HCT116 (cell line): ENCODE measurements around the gene DYNLL2. TPM values are rescaled to one million over a fixed set of nuclear protein-coding genes. Genes with fewer than 3 reads are reported as not detected.

ENCODE experiments used
- ATAC-seq: fragments of 200-7000 bp; cut with Tn5 transposase; 2 replicates; pipeline ENCODE4 v1.9.1; 2020; ENCODE audit warnings: mild to moderate bottlenecking, moderate library complexity
- BruUV-seq: library from RNA; stranded (reverse); fragments of 400-500 nt; replicated peaks from 2 replicates; lab custom pipeline; 2021; lab: Mats Ljungman, UMichigan
- CTCF ChIA-PET: fragments of 300-600 bp; sonication (Branson Sonifier 250); formaldehyde crosslinking; loops from one replicate; lab custom pipeline; 2021; ENCODE audit warnings: antibody characterized with exemption; lab: Charles Lee
- POLR2A ChIA-PET: fragments of 300-600, 350-600 bp; sonication (Branson Sonifier 250); formaldehyde crosslinking; loops from one replicate; lab custom pipeline; 2021; ENCODE audit warnings: antibody characterized with exemption; lab: Charles Lee
- RAD21 ChIA-PET, 2 experiments: fragments of 300-600 bp; sonication (Branson Sonifier 250); formaldehyde crosslinking; loops; one replicate each; lab custom pipeline; 2023; ENCODE audit warnings: low total read pairs in 2 of 2; ENCODE audit not compliant: uncharacterized antibody in 2 of 2, unreplicated experiment in 2 of 2, low non-redundant PET in 1 of 2; lab: Charles Lee
- DNase-seq: peaks from one replicate; pipeline ENCODE4 v3.0.0-alpha.2; 2010; ENCODE audit warnings: low read depth, low spot score
- H2AFZ ChIP-seq: fragments of 200-600 bp; shearing (Covaris generic), sonication (generic); 2 replicates; pipeline ENCODE4 v1.6.1; 2017; ENCODE audit warnings: low read depth, mixed run types, mixed read lengths, antibody characterized with exemption, low read length; ENCODE audit not compliant: poor library complexity, severe bottlenecking
- H3K27ac ChIP-seq: 2 replicates; pipeline ENCODE4 v1.5.1; 2012; ENCODE audit warnings: low read depth, low read length
- H3K27me3 ChIP-seq: fragments of 200-600 bp; sonication (generic); 2 replicates; pipeline ENCODE4 v1.6.1; 2016; ENCODE audit warnings: mixed run types, low read length, mixed read lengths; ENCODE audit not compliant: insufficient read depth
- H3K36me3 ChIP-seq, 2 experiments: fragments of 200-500 bp in 1 of 2; fragments of 200-600 bp in 1 of 2; sonication (Bioruptor generic) in 1 of 2; sonication (generic) in 1 of 2; 2 replicates each; pipeline versions ENCODE4 v1.5.1 to v1.6.1; 2014 to 2016; ENCODE audit warnings: low read length in 2 of 2, inconsistent platforms in 1 of 2, mixed read lengths in 1 of 2, mixed run types in 1 of 2; ENCODE audit not compliant: insufficient read depth in 2 of 2, control insufficient read depth in 1 of 2
- H3K4me1 ChIP-seq, 2 experiments: fragments of 200-600 bp in 1 of 2; sonication (generic) in 1 of 2; 2 replicates each; pipeline versions ENCODE4 v1.5.1 to v1.6.1; 2012 to 2017; ENCODE audit warnings: low read length in 2 of 2, inconsistent platforms in 1 of 2, mild to moderate bottlenecking in 1 of 2, mixed read lengths in 1 of 2, mixed run types in 1 of 2, moderate library complexity in 1 of 2; ENCODE audit not compliant: insufficient read depth in 2 of 2, control insufficient read depth in 1 of 2
- H3K4me2 ChIP-seq: fragments of 200-600 bp; sonication (generic); 2 replicates; pipeline ENCODE4 v1.6.1; 2017; ENCODE audit warnings: mixed run types, low read length, mixed read lengths
- H3K4me3 ChIP-seq, 2 experiments: fragments of 200-600 bp in 1 of 2; sonication (generic) in 1 of 2; replicated peaks in 1 of 2; 2 replicates each; pipeline ENCODE4 v1.5.1; 2011 to 2016; ENCODE audit warnings: low read length in 2 of 2, control low read depth in 1 of 2, low read depth in 1 of 2, mild to moderate bottlenecking in 1 of 2, mixed read lengths in 1 of 2, mixed run types in 1 of 2
- H3K79me2 ChIP-seq: fragments of 200-600 bp; sonication (generic); 2 replicates; pipeline ENCODE4 v1.6.1; 2017; ENCODE audit warnings: mild to moderate bottlenecking, mixed run types, low read length, moderate library complexity, mixed read lengths; ENCODE audit not compliant: insufficient read depth
- H3K9ac ChIP-seq: fragments of 200-600 bp; sonication (generic); 2 replicates; pipeline ENCODE4 v1.6.1; 2016; ENCODE audit warnings: low read length, mixed read lengths
- H3K9me2 ChIP-seq: fragments of 200-600 bp; sonication (generic), shearing (Covaris generic); 2 replicates; pipeline ENCODE4 v1.6.1; 2017; ENCODE audit warnings: mixed run types, mild to moderate bottlenecking, moderate library complexity; ENCODE audit not compliant: insufficient read depth
- H3K9me3 ChIP-seq, 2 experiments: fragments of 200-500 bp in 1 of 2; fragments of 200-600 bp in 1 of 2; sonication (Bioruptor generic) in 1 of 2; sonication (generic) in 1 of 2; 2 replicates each; pipeline ENCODE4 v1.6.1; 2014 to 2017; ENCODE audit warnings: low read length in 2 of 2, mixed read lengths in 2 of 2, inconsistent platforms in 1 of 2, low read depth in 1 of 2, mild to moderate bottlenecking in 1 of 2, mixed run types in 1 of 2, moderate library complexity in 1 of 2; ENCODE audit not compliant: control insufficient read depth in 1 of 2, insufficient read depth in 1 of 2
- H4K20me1 ChIP-seq: fragments of 200-600 bp; sonication (generic), shearing (Covaris generic); 2 replicates; pipeline ENCODE4 v1.6.1; 2017; ENCODE audit warnings: mixed run types, mild to moderate bottlenecking, moderate library complexity; ENCODE audit not compliant: insufficient read depth
- ELF1 ChIP-seq: IDR thresholded peaks from 2 replicates; pipeline ENCODE4 v1.6.1; 2012; ENCODE audit warnings: low read depth, borderline replicate concordance
- JUND ChIP-seq: IDR thresholded peaks from 2 replicates; pipeline ENCODE4 v1.6.1; 2012
- RAD21 ChIP-seq: IDR thresholded peaks from 2 replicates; pipeline ENCODE4 v1.6.1; 2012; ENCODE audit warnings: low read depth, mild to moderate bottlenecking
- REST ChIP-seq: IDR thresholded peaks from 2 replicates; pipeline ENCODE4 v1.6.1; 2012; ENCODE audit warnings: low read depth
- SIN3A ChIP-seq: IDR thresholded peaks from 2 replicates; pipeline ENCODE4 v1.6.1; 2012; ENCODE audit warnings: low read depth
- SP1 ChIP-seq: IDR thresholded peaks from 2 replicates; pipeline ENCODE4 v1.6.1; 2012; ENCODE audit warnings: low read depth
- TCF7L2 ChIP-seq: IDR thresholded peaks from 2 replicates; pipeline ENCODE4 v1.7.0; 2011; ENCODE audit warnings: borderline replicate concordance, inconsistent platforms; ENCODE audit not compliant: insufficient read depth, insufficient read length; ENCODE audit errors: extremely low read depth
- YY1 ChIP-seq: IDR thresholded peaks from 2 replicates; pipeline ENCODE4 v1.6.1; 2011; ENCODE audit warnings: low read length, low read depth, moderate library complexity, mild to moderate bottlenecking; ENCODE audit not compliant: insufficient replicate concordance; ENCODE audit errors: extremely low read depth
- ZFX ChIP-seq: fragments of 450-650 bp; IDR thresholded peaks from 2 replicates; pipeline ENCODE4 v1.6.1; 2017
- ZNF274 ChIP-seq: fragments of 200-500 bp; sonication (Bioruptor generic); IDR thresholded peaks from 2 replicates; pipeline ENCODE4 v1.6.1; 2014; ENCODE audit warnings: mild to moderate bottlenecking, low read depth, low read length, inconsistent platforms
- intact Hi-C: fragments of 100-400 bp; cut with micrococcal nuclease; formaldehyde crosslinking; loops from 2 replicates; pipeline ENCODE4 v1.10.0; 2022
- total RNA-seq: library from RNA; stranded (reverse); gene quantifications from one replicate; pipeline ENCODE4 v1.2.1, GENCODE V29; 2021; ENCODE audit not compliant: unreplicated experiment
- TF ChIP-seq, protein P1 (sequence below): IDR thresholded peaks from 2 replicates; pipeline ENCODE4 v1.6.1; 2012
- TF ChIP-seq, protein P2 (sequence below), 3 experiments: fragments of 200-600 bp in 1 of 3; sonication (generic) in 1 of 3; IDR thresholded peaks in 2 of 3; conservative IDR thresholded peaks in 1 of 3; 2 replicates each; pipeline ENCODE4 v1.5.1; 2012 to 2017; ENCODE audit warnings: low read depth in 2 of 3, low read length in 2 of 3, antibody characterized with exemption in 1 of 3, borderline replicate concordance in 1 of 3, control low read depth in 1 of 3, mild to moderate bottlenecking in 1 of 3, mixed read lengths in 1 of 3, mixed run types in 1 of 3, moderate library complexity in 1 of 3; ENCODE audit not compliant: insufficient read depth in 1 of 3

Gene DYNLL2
- total RNA-seq, 1 experiment from 2014 or later = 54.9 TPM

DNA sequence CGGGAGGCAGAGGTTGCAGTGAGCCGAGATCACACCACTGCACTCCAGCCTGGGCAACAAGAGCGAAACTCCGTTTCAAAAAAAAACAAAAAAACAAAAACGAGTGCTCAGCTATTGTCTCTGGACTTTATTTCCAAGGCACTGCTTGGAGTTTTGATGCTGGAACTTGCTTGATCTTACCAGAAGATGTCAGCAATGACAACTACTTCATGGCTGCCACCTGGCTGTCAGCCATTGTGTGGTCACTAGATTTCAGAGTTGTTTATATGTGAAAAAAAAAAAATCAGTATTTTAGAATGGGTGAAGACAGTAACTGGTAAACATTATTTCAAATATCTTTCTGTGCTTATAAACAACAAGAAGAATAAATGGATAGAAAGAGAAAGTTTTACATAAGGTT is 38.7 kb downstream of the DYNLL2 start:
- Histone ChIP-seq H2AFZ (no peak overlapping the region), H3K9me2 (no peaks in the 10 kb centered on the region), H3K9ac (no peak overlapping the region), H3K27ac (no peak overlapping the region), H3K4me2 (no peak overlapping the region), H3K4me1 (no peaks in the 10 kb centered on the region), H3K79me2 (no peaks in the 10 kb centered on the region), H3K9me3 (no peaks in the 10 kb centered on the region), H3K36me3 (no peaks in the 10 kb centered on the region), H3K4me3 (no peak overlapping the region), H4K20me1 (no peaks in the 10 kb centered on the region), H3K27me3 (peaks cover 31% of the 10 kb centered on the region)
- POLR2A ChIA-PET = no interaction called here
- intact Hi-C loops = loop anchor here (1.0 to 5.0 kb wide), 3 partner anchors 50 to 325 kb away; no protein-coding TSS in a partner anchor
- RAD21 ChIA-PET = interaction anchor here in 1 of 2 experiments (0.7 kb wide), 1 partner anchor 14 kb away, joined by 3 read pairs; no protein-coding TSS in a partner anchor
- ATAC-seq = peak; percentile 86
- DNase-seq = peak; percentile 59
- no TSS peak for BruUV-seq
- TF ChIP-seq YY1 = peak; percentile 85
- no peak for TF ChIP-seq TCF7L2
- TF ChIP-seq, protein P1, sequence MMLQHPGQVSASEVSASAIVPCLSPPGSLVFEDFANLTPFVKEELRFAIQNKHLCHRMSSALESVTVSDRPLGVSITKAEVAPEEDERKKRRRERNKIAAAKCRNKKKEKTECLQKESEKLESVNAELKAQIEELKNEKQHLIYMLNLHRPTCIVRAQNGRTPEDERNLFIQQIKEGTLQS = no peak
- TF ChIP-seq, protein P2, sequence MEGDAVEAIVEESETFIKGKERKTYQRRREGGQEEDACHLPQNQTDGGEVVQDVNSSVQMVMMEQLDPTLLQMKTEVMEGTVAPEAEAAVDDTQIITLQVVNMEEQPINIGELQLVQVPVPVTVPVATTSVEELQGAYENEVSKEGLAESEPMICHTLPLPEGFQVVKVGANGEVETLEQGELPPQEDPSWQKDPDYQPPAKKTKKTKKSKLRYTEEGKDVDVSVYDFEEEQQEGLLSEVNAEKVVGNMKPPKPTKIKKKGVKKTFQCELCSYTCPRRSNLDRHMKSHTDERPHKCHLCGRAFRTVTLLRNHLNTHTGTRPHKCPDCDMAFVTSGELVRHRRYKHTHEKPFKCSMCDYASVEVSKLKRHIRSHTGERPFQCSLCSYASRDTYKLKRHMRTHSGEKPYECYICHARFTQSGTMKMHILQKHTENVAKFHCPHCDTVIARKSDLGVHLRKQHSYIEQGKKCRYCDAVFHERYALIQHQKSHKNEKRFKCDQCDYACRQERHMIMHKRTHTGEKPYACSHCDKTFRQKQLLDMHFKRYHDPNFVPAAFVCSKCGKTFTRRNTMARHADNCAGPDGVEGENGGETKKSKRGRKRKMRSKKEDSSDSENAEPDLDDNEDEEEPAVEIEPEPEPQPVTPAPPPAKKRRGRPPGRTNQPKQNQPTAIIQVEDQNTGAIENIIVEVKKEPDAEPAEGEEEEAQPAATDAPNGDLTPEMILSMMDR (IDR thresholded peaks at IDR 0.05 in 2 of 3, conservative IDR thresholded peaks at IDR 0.05 in 1 of 3; ENCODE audit: borderline replicate concordance in 1 of 3, insufficient read depth in 1 of 3, low read depth in 2 of 3, low read length in 2 of 3) = peak; percentile 55 to 93 (median 73)
- no peak for TF ChIP-seq SIN3A
- TF ChIP-seq REST = no peak
- peak; percentile 89 for TF ChIP-seq RAD21
- TF ChIP-seq SP1 = no peak
- no peak for TF ChIP-seq ZNF274
- TF ChIP-seq ZFX = no peak
- no peak for TF ChIP-seq JUND
- no peak for TF ChIP-seq ELF1
- CTCF ChIA-PET = interaction anchor here (0.6 to 2.7 kb wide), 9 partner anchors 9 to 288 kb away, joined by 3 to 27 read pairs (median 5); no protein-coding TSS in a partner anchor
